ENCODE results near the gene USP46.

The USP46 gene

GRCh38 chr4:52573551-52573950 lies 85.5 kb downstream of the USP46 start:
- no peak for DNase-seq (ENCODE audit: low read depth)

GRCh38 chr4:52572936-52573485 lies 86.1 kb downstream of the USP46 start:
- DNase-seq (ENCODE audit: low read depth), result no peak

- DNase-seq (ENCODE audit: low read depth), result no peak
Measured at GRCh38 chr4:52568351-52568750, 90.8 kb downstream of the USP46 start.

- no peak for DNase-seq (ENCODE audit: low read depth)
Measured at GRCh38 chr4:52566136-52567031, 92.7 kb downstream of the USP46 start.

- no peak for DNase-seq (ENCODE audit: low read depth)
Measured at GRCh38 chr4:52560844-52561280, 98.2 kb downstream of the USP46 start.

- no peak for DNase-seq (ENCODE audit: low read depth)
Measured at GRCh38 chr4:52555356-52555716, 103.8 kb downstream of the USP46 start.

- no peak for DNase-seq (ENCODE audit: low read depth)
Measured at GRCh38 chr4:52554612-52555355, 104.3 kb downstream of the USP46 start.

- no peak for DNase-seq (ENCODE audit: low read depth)
Measured at GRCh38 chr4:52552778-52553177, 106.3 kb downstream of the USP46 start.

- DNase-seq (ENCODE audit: low read depth), result no peak
Measured at GRCh38 chr4:52551487-52551886, 107.6 kb downstream of the USP46 start.

GRCh38 chr4:52550186-52550585 lies 108.9 kb downstream of the USP46 start:
- no peak for DNase-seq (ENCODE audit: low read depth)

GRCh38 chr4:52548818-52549570 lies 110.1 kb downstream of the USP46 start:
- DNase-seq (ENCODE audit: low read depth), result no peak

- no peak for DNase-seq (ENCODE audit: low read depth)
Measured at GRCh38 chr4:52546449-52546848, 112.7 kb downstream of the USP46 start.

- DNase-seq (ENCODE audit: low read depth), result peak; percentile 24
Measured at GRCh38 chr4:52545099-52546069, 113.7 kb downstream of the USP46 start.
